HCT116 (cell line): ENCODE results near the gene VPS39. TPM values are rescaled to one million over a fixed set of nuclear protein-coding genes. Genes with fewer than 3 reads are reported as not detected.
A peak's percentile ranks its signal among the peaks of the same experiment; 100 is the strongest.

ENCODE experiments used
- ATAC-seq: fragments of 200-7000 bp; cut with Tn5 transposase; 2 replicates; pipeline ENCODE4 v1.9.1; 2020; ENCODE audit warnings: mild to moderate bottlenecking, moderate library complexity
- BruUV-seq: library from RNA; stranded (reverse); fragments of 400-500 nt; replicated peaks from 2 replicates; lab custom pipeline; 2021; lab: Mats Ljungman, UMichigan
- CTCF ChIA-PET: fragments of 300-600 bp; sonication (Branson Sonifier 250); formaldehyde crosslinking; loops from one replicate; lab custom pipeline; 2021; ENCODE audit warnings: antibody characterized with exemption; lab: Charles Lee
- POLR2A ChIA-PET: fragments of 300-600, 350-600 bp; sonication (Branson Sonifier 250); formaldehyde crosslinking; loops from one replicate; lab custom pipeline; 2021; ENCODE audit warnings: antibody characterized with exemption; lab: Charles Lee
- RAD21 ChIA-PET, 2 experiments: fragments of 300-600 bp; sonication (Branson Sonifier 250); formaldehyde crosslinking; loops; one replicate each; lab custom pipeline; 2023; ENCODE audit warnings: low total read pairs in 2 of 2; ENCODE audit not compliant: uncharacterized antibody in 2 of 2, unreplicated experiment in 2 of 2, low non-redundant PET in 1 of 2; lab: Charles Lee
- DNase-seq: peaks from one replicate; pipeline ENCODE4 v3.0.0-alpha.2; 2010; ENCODE audit warnings: low read depth, low spot score
- H2AFZ ChIP-seq: fragments of 200-600 bp; shearing (Covaris generic), sonication (generic); 2 replicates; pipeline ENCODE4 v1.6.1; 2017; ENCODE audit warnings: low read depth, mixed run types, mixed read lengths, antibody characterized with exemption, low read length; ENCODE audit not compliant: poor library complexity, severe bottlenecking
- H3K27ac ChIP-seq: 2 replicates; pipeline ENCODE4 v1.5.1; 2012; ENCODE audit warnings: low read depth, low read length
- H3K27me3 ChIP-seq: fragments of 200-600 bp; sonication (generic); 2 replicates; pipeline ENCODE4 v1.6.1; 2016; ENCODE audit warnings: mixed run types, low read length, mixed read lengths; ENCODE audit not compliant: insufficient read depth
- H3K36me3 ChIP-seq, 2 experiments: fragments of 200-500 bp in 1 of 2; fragments of 200-600 bp in 1 of 2; sonication (Bioruptor generic) in 1 of 2; sonication (generic) in 1 of 2; 2 replicates each; pipeline versions ENCODE4 v1.5.1 to v1.6.1; 2014 to 2016; ENCODE audit warnings: low read length in 2 of 2, inconsistent platforms in 1 of 2, mixed read lengths in 1 of 2, mixed run types in 1 of 2; ENCODE audit not compliant: insufficient read depth in 2 of 2, control insufficient read depth in 1 of 2
- H3K4me1 ChIP-seq, 2 experiments: fragments of 200-600 bp in 1 of 2; sonication (generic) in 1 of 2; 2 replicates each; pipeline versions ENCODE4 v1.5.1 to v1.6.1; 2012 to 2017; ENCODE audit warnings: low read length in 2 of 2, inconsistent platforms in 1 of 2, mild to moderate bottlenecking in 1 of 2, mixed read lengths in 1 of 2, mixed run types in 1 of 2, moderate library complexity in 1 of 2; ENCODE audit not compliant: insufficient read depth in 2 of 2, control insufficient read depth in 1 of 2
- H3K4me2 ChIP-seq: fragments of 200-600 bp; sonication (generic); 2 replicates; pipeline ENCODE4 v1.6.1; 2017; ENCODE audit warnings: mixed run types, low read length, mixed read lengths
- H3K4me3 ChIP-seq, 2 experiments: fragments of 200-600 bp in 1 of 2; sonication (generic) in 1 of 2; replicated peaks in 1 of 2; 2 replicates each; pipeline ENCODE4 v1.5.1; 2011 to 2016; ENCODE audit warnings: low read length in 2 of 2, control low read depth in 1 of 2, low read depth in 1 of 2, mild to moderate bottlenecking in 1 of 2, mixed read lengths in 1 of 2, mixed run types in 1 of 2
- H3K79me2 ChIP-seq: fragments of 200-600 bp; sonication (generic); 2 replicates; pipeline ENCODE4 v1.6.1; 2017; ENCODE audit warnings: mild to moderate bottlenecking, mixed run types, low read length, moderate library complexity, mixed read lengths; ENCODE audit not compliant: insufficient read depth
- H3K9ac ChIP-seq: fragments of 200-600 bp; sonication (generic); 2 replicates; pipeline ENCODE4 v1.6.1; 2016; ENCODE audit warnings: low read length, mixed read lengths
- H3K9me2 ChIP-seq: fragments of 200-600 bp; sonication (generic), shearing (Covaris generic); 2 replicates; pipeline ENCODE4 v1.6.1; 2017; ENCODE audit warnings: mixed run types, mild to moderate bottlenecking, moderate library complexity; ENCODE audit not compliant: insufficient read depth
- H3K9me3 ChIP-seq, 2 experiments: fragments of 200-500 bp in 1 of 2; fragments of 200-600 bp in 1 of 2; sonication (Bioruptor generic) in 1 of 2; sonication (generic) in 1 of 2; 2 replicates each; pipeline ENCODE4 v1.6.1; 2014 to 2017; ENCODE audit warnings: low read length in 2 of 2, mixed read lengths in 2 of 2, inconsistent platforms in 1 of 2, low read depth in 1 of 2, mild to moderate bottlenecking in 1 of 2, mixed run types in 1 of 2, moderate library complexity in 1 of 2; ENCODE audit not compliant: control insufficient read depth in 1 of 2, insufficient read depth in 1 of 2
- H4K20me1 ChIP-seq: fragments of 200-600 bp; sonication (generic), shearing (Covaris generic); 2 replicates; pipeline ENCODE4 v1.6.1; 2017; ENCODE audit warnings: mixed run types, mild to moderate bottlenecking, moderate library complexity; ENCODE audit not compliant: insufficient read depth
- CEBPB ChIP-seq: IDR thresholded peaks from 2 replicates; pipeline ENCODE4 v1.6.1; 2012; ENCODE audit warnings: low read depth
- ELF1 ChIP-seq: IDR thresholded peaks from 2 replicates; pipeline ENCODE4 v1.6.1; 2012; ENCODE audit warnings: low read depth, borderline replicate concordance
- EZH2phosphoT487 ChIP-seq: fragments of 200-600 bp; IDR thresholded peaks from 2 replicates; pipeline ENCODE4 v1.6.1; 2018; ENCODE audit warnings: antibody characterized with exemption, borderline replicate concordance
- FOSL1 ChIP-seq: IDR thresholded peaks from 2 replicates; pipeline ENCODE4 v1.6.1; 2012; ENCODE audit warnings: low read depth
- JUND ChIP-seq: IDR thresholded peaks from 2 replicates; pipeline ENCODE4 v1.6.1; 2012
- MAX ChIP-seq: IDR thresholded peaks from 2 replicates; pipeline ENCODE4 v1.6.1; 2012
- POLR2AphosphoS5 ChIP-seq: IDR thresholded peaks from 2 replicates; pipeline ENCODE4 v1.6.1; 2011; ENCODE audit warnings: mild to moderate bottlenecking, low read depth, low read length, moderate library complexity
- SIN3A ChIP-seq: IDR thresholded peaks from 2 replicates; pipeline ENCODE4 v1.6.1; 2012; ENCODE audit warnings: low read depth
- TCF7L2 ChIP-seq: IDR thresholded peaks from 2 replicates; pipeline ENCODE4 v1.7.0; 2011; ENCODE audit warnings: borderline replicate concordance, inconsistent platforms; ENCODE audit not compliant: insufficient read depth, insufficient read length; ENCODE audit errors: extremely low read depth
- YY1 ChIP-seq: IDR thresholded peaks from 2 replicates; pipeline ENCODE4 v1.6.1; 2011; ENCODE audit warnings: low read length, low read depth, moderate library complexity, mild to moderate bottlenecking; ENCODE audit not compliant: insufficient replicate concordance; ENCODE audit errors: extremely low read depth
- ZNF274 ChIP-seq: fragments of 200-500 bp; sonication (Bioruptor generic); IDR thresholded peaks from 2 replicates; pipeline ENCODE4 v1.6.1; 2014; ENCODE audit warnings: mild to moderate bottlenecking, low read depth, low read length, inconsistent platforms
- intact Hi-C: fragments of 100-400 bp; cut with micrococcal nuclease; formaldehyde crosslinking; loops from 2 replicates; pipeline ENCODE4 v1.10.0; 2022
- total RNA-seq: library from RNA; stranded (reverse); gene quantifications from one replicate; pipeline ENCODE4 v1.2.1, GENCODE V29; 2021; ENCODE audit not compliant: unreplicated experiment
- TF ChIP-seq, protein P1 (sequence below), 3 experiments: fragments of 200-600 bp in 1 of 3; sonication (generic) in 1 of 3; IDR thresholded peaks in 2 of 3; conservative IDR thresholded peaks in 1 of 3; 2 replicates each; pipeline ENCODE4 v1.5.1; 2012 to 2017; ENCODE audit warnings: low read depth in 2 of 3, low read length in 2 of 3, antibody characterized with exemption in 1 of 3, borderline replicate concordance in 1 of 3, control low read depth in 1 of 3, mild to moderate bottlenecking in 1 of 3, mixed read lengths in 1 of 3, mixed run types in 1 of 3, moderate library complexity in 1 of 3; ENCODE audit not compliant: insufficient read depth in 1 of 3
- TF ChIP-seq, protein P2 (sequence below): IDR thresholded peaks from 2 replicates; pipeline ENCODE4 v1.6.1; 2012; ENCODE audit warnings: low read depth

Gene VPS39
- total RNA-seq, 1 experiment from 2014 or later = 40.1 TPM

GRCh38 chr15:42215913-42216829, 8.1 kb upstream of the VPS39 start:
- ChIA-PET POLR2A (no interaction called here), RAD21 (no interaction called here), CTCF (no interaction called here)
- ATAC-seq (peak; percentile 42; the same call in 1 of the 2 replicates), DNase-seq (no peak)
- Histone ChIP-seq H4K20me1 (no peaks in the 10 kb centered on the region), H3K9ac (no peak overlapping the region), H3K9me2 (no peaks in the 10 kb centered on the region), H2AFZ (no peak overlapping the region), H3K4me1 (no peaks in the 10 kb centered on the region), H3K27me3 (no peaks in the 10 kb centered on the region), H3K27ac (no peak overlapping the region), H3K4me3 (no peak overlapping the region), H3K79me2 (peaks cover 2% of the 10 kb centered on the region; the same call in 1 of the 2 replicates), H3K4me2 (no peak overlapping the region), H3K9me3 (no peaks in the 10 kb centered on the region), H3K36me3 (peaks cover 25 to 30% of the 10 kb centered on the region in 2 experiments)
- BruUV-seq = no TSS peak
- no peak for TF ChIP-seq JUND
- TF ChIP-seq, protein P1, sequence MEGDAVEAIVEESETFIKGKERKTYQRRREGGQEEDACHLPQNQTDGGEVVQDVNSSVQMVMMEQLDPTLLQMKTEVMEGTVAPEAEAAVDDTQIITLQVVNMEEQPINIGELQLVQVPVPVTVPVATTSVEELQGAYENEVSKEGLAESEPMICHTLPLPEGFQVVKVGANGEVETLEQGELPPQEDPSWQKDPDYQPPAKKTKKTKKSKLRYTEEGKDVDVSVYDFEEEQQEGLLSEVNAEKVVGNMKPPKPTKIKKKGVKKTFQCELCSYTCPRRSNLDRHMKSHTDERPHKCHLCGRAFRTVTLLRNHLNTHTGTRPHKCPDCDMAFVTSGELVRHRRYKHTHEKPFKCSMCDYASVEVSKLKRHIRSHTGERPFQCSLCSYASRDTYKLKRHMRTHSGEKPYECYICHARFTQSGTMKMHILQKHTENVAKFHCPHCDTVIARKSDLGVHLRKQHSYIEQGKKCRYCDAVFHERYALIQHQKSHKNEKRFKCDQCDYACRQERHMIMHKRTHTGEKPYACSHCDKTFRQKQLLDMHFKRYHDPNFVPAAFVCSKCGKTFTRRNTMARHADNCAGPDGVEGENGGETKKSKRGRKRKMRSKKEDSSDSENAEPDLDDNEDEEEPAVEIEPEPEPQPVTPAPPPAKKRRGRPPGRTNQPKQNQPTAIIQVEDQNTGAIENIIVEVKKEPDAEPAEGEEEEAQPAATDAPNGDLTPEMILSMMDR (IDR thresholded peaks at IDR 0.05 in 2 of 3, conservative IDR thresholded peaks at IDR 0.05 in 1 of 3; ENCODE audit: borderline replicate concordance in 1 of 3, insufficient read depth in 1 of 3, low read depth in 2 of 3, low read length in 2 of 3) = peak in 1 of 3 experiments; percentile 10; a peak in 1 of 6 replicates
- intact Hi-C loops = no loop called here

DNA sequence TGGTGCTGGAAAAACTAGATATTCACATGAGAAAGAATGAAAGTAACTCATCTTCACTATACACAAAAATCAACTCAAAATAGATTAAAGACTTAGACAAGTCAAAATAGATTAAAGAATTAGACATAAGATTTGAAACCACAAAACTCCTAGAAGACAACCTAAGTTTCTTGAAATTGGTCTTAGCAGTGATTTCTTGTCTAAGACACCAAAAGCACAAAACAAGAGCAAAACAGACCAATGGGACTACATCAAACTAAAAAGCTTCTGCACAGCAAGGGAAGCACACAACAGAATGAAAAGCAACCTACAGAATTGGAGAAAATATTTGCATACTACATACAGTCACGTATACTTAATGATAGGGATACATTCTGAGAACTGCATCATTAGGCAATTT, 6.5 kb upstream of the VPS39 start:
- CTCF ChIA-PET = no interaction called here
- H3K4me3 ChIP-seq = no peak overlapping the region
- no peak overlapping the region for H3K27ac ChIP-seq
- intact Hi-C loops = no loop called here
- no peak for DNase-seq
- BruUV-seq = no TSS peak
- no peaks in the 10 kb centered on the region for H4K20me1 ChIP-seq
- no peaks in the 10 kb centered on the region for H3K9me2 ChIP-seq
- no peaks in the 10 kb centered on the region for H3K4me1 ChIP-seq
- peaks cover 33 to 39% of the 10 kb centered on the region in 2 experiments for H3K36me3 ChIP-seq
- peaks cover 2% of the 10 kb centered on the region; the same call in 1 of the 2 replicates for H3K79me2 ChIP-seq
- RAD21 ChIA-PET = no interaction called here
- no peak for ATAC-seq
- POLR2A ChIA-PET = no interaction called here
- H3K9ac ChIP-seq = no peak overlapping the region
- H3K4me2 ChIP-seq = no peak overlapping the region
- no peaks in the 10 kb centered on the region for H3K9me3 ChIP-seq
- H2AFZ ChIP-seq = no peak overlapping the region
- no peaks in the 10 kb centered on the region for H3K27me3 ChIP-seq
- TF ChIP-seq POLR2AphosphoS5 = no peak
- no peak for TF ChIP-seq YY1
- no peak for TF ChIP-seq FOSL1
- TF ChIP-seq MAX = no peak
- TF ChIP-seq EZH2phosphoT487 = no peak
- TF ChIP-seq, protein P2, sequence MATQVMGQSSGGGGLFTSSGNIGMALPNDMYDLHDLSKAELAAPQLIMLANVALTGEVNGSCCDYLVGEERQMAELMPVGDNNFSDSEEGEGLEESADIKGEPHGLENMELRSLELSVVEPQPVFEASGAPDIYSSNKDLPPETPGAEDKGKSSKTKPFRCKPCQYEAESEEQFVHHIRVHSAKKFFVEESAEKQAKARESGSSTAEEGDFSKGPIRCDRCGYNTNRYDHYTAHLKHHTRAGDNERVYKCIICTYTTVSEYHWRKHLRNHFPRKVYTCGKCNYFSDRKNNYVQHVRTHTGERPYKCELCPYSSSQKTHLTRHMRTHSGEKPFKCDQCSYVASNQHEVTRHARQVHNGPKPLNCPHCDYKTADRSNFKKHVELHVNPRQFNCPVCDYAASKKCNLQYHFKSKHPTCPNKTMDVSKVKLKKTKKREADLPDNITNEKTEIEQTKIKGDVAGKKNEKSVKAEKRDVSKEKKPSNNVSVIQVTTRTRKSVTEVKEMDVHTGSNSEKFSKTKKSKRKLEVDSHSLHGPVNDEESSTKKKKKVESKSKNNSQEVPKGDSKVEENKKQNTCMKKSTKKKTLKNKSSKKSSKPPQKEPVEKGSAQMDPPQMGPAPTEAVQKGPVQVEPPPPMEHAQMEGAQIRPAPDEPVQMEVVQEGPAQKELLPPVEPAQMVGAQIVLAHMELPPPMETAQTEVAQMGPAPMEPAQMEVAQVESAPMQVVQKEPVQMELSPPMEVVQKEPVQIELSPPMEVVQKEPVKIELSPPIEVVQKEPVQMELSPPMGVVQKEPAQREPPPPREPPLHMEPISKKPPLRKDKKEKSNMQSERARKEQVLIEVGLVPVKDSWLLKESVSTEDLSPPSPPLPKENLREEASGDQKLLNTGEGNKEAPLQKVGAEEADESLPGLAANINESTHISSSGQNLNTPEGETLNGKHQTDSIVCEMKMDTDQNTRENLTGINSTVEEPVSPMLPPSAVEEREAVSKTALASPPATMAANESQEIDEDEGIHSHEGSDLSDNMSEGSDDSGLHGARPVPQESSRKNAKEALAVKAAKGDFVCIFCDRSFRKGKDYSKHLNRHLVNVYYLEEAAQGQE = no peak
- no peak for TF ChIP-seq ZNF274
- TF ChIP-seq TCF7L2 = no peak
- no peak for TF ChIP-seq SIN3A
- TF ChIP-seq CEBPB = no peak
- TF ChIP-seq ELF1 = no peak
